SK-N-SH treated with all-trans-retinoic acid at 6 μM for 48 hours (cell line): ENCODE measurements around the gene CCRL2.

ENCODE experiments used
- ARNTL ChIP-seq: fragments of 450-650 bp; formaldehyde crosslinking; IDR thresholded peaks from 2 replicates; pipeline ENCODE4 v1.5.0; 2020; ENCODE audit warnings: low read depth, mild to moderate bottlenecking, moderate library complexity, borderline replicate concordance
- BACH2 ChIP-seq: fragments of 250-450 bp; sonication (Bioruptor Pico); IDR thresholded peaks from 2 replicates; pipeline ENCODE4 v1.9.0; 2021; ENCODE audit warnings: mild to moderate bottlenecking, borderline replicate concordance
- CSDC2 ChIP-seq: fragments of 250-450 bp; sonication (Bioruptor Pico); IDR thresholded peaks from 2 replicates; pipeline ENCODE4 v1.5.0; 2020; ENCODE audit warnings: mild to moderate bottlenecking, moderate library complexity
- GLIS3 ChIP-seq: fragments of 250-450 bp; sonication (Bioruptor Pico); IDR thresholded peaks from 2 replicates; pipeline ENCODE4 v1.5.0; 2020; ENCODE audit warnings: mild to moderate bottlenecking, moderate library complexity
- ISL1 ChIP-seq: fragments of 250-450 bp; sonication (Bioruptor Pico); IDR thresholded peaks from 2 replicates; pipeline ENCODE4 v2.1.2; 2022; ENCODE audit warnings: mild to moderate bottlenecking, moderate library complexity
- PPARA ChIP-seq: fragments of 250-450 bp; sonication (Bioruptor Pico); IDR thresholded peaks from 2 replicates; pipeline ENCODE4 v1.5.0; 2020; ENCODE audit warnings: mild to moderate bottlenecking, borderline replicate concordance
- RARB ChIP-seq: fragments of 250-450 bp; sonication (Bioruptor Pico); IDR thresholded peaks from 2 replicates; pipeline ENCODE4 v1.8.0; 2021; ENCODE audit warnings: mild to moderate bottlenecking, moderate library complexity
- ZFP3 ChIP-seq: fragments of 250-450 bp; sonication (Bioruptor Pico); IDR thresholded peaks from 2 replicates; pipeline ENCODE4 v1.5.0; 2020; ENCODE audit warnings: mild to moderate bottlenecking, moderate library complexity
- ZFP30 ChIP-seq: fragments of 450-650 bp; formaldehyde crosslinking; IDR thresholded peaks from 2 replicates; pipeline ENCODE4 v1.5.0; 2022; ENCODE audit warnings: mild to moderate bottlenecking, moderate library complexity
- ZNF8 ChIP-seq: fragments of 450-650 bp; formaldehyde crosslinking; IDR thresholded peaks from 2 replicates; pipeline ENCODE4 v1.5.0; 2020; ENCODE audit warnings: mild to moderate bottlenecking, moderate library complexity
- TF ChIP-seq, protein P1 (sequence below): fragments of 250-450 bp; sonication (Bioruptor Pico); IDR thresholded peaks from 2 replicates; pipeline ENCODE4 v1.5.1; 2021; ENCODE audit warnings: mild to moderate bottlenecking, moderate library complexity
- TF ChIP-seq, protein P2 (sequence below): fragments of 250-450 bp; sonication (Bioruptor Pico); IDR thresholded peaks from 2 replicates; pipeline ENCODE4 v1.8.0; 2020; ENCODE audit warnings: mild to moderate bottlenecking, moderate library complexity, borderline replicate concordance

DNA sequence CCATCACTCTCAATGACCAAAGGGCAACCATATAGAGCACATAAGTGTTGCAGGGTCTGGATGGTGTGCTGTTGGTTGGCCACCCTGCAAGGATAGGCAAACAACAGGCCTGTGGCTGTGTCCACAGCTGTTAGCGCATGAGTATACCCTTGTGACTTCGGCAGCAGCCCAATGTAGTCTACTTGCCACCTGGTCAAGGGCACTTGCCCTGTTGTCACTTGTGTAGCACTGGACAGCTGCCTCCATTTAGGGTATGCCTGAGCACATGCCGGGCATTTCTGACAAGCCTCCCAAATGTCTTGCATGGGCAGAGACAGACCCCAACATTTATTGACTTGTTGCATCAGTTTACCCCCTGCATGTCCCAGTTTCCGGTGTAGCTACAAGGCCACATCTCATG is 12.8 kb downstream of the CCRL2 start:
- TF ChIP-seq ARNTL (CRISPR knock-in tag) (no peak), ZFP30 (CRISPR knock-in tag) (no peak), ISL1 (CRISPR knock-in tag) (no peak), ZNF8 (CRISPR knock-in tag) (no peak), ZFP3 (CRISPR knock-in tag) (no peak), GLIS3 (CRISPR knock-in tag) (no peak), CSDC2 (no peak), PPARA (CRISPR knock-in tag) (no peak), BACH2 (CRISPR knock-in tag) (no peak), RARB (CRISPR knock-in tag) (no peak)
- TF ChIP-seq, protein P1, sequence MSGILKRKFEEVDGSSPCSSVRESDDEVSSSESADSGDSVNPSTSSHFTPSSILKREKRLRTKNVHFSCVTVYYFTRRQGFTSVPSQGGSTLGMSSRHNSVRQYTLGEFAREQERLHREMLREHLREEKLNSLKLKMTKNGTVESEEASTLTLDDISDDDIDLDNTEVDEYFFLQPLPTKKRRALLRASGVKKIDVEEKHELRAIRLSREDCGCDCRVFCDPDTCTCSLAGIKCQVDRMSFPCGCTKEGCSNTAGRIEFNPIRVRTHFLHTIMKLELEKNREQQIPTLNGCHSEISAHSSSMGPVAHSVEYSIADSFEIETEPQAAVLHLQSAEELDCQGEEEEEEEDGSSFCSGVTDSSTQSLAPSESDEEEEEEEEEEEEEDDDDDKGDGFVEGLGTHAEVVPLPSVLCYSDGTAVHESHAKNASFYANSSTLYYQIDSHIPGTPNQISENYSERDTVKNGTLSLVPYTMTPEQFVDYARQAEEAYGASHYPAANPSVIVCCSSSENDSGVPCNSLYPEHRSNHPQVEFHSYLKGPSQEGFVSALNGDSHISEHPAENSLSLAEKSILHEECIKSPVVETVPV (CRISPR knock-in tag): no peak
- TF ChIP-seq, protein P2, sequence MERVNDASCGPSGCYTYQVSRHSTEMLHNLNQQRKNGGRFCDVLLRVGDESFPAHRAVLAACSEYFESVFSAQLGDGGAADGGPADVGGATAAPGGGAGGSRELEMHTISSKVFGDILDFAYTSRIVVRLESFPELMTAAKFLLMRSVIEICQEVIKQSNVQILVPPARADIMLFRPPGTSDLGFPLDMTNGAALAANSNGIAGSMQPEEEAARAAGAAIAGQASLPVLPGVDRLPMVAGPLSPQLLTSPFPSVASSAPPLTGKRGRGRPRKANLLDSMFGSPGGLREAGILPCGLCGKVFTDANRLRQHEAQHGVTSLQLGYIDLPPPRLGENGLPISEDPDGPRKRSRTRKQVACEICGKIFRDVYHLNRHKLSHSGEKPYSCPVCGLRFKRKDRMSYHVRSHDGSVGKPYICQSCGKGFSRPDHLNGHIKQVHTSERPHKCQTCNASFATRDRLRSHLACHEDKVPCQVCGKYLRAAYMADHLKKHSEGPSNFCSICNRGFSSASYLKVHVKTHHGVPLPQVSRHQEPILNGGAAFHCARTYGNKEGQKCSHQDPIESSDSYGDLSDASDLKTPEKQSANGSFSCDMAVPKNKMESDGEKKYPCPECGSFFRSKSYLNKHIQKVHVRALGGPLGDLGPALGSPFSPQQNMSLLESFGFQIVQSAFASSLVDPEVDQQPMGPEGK (CRISPR knock-in tag): no peak
